OCI-LY7 (cell line): ENCODE measurements around the gene KRT3.

Experiments
- EZH2phosphoT487 ChIP-seq: fragments of 200-600 bp; sonication (generic); IDR thresholded peaks from 2 replicates; pipeline ENCODE4 v1.6.1; 2018; ENCODE audit warnings: low read depth, borderline replicate concordance, mild to moderate bottlenecking, mixed run types, antibody characterized with exemption, low read length, moderate library complexity, mixed read lengths
- TF ChIP-seq, protein P1 (sequence below): fragments of 200-600 bp; sonication (generic); conservative IDR thresholded peaks from 2 replicates; pipeline ENCODE4 v1.5.1; 2014; ENCODE audit warnings: mild to moderate bottlenecking, antibody characterized with exemption, low read length, moderate library complexity, mixed read lengths

DNA sequence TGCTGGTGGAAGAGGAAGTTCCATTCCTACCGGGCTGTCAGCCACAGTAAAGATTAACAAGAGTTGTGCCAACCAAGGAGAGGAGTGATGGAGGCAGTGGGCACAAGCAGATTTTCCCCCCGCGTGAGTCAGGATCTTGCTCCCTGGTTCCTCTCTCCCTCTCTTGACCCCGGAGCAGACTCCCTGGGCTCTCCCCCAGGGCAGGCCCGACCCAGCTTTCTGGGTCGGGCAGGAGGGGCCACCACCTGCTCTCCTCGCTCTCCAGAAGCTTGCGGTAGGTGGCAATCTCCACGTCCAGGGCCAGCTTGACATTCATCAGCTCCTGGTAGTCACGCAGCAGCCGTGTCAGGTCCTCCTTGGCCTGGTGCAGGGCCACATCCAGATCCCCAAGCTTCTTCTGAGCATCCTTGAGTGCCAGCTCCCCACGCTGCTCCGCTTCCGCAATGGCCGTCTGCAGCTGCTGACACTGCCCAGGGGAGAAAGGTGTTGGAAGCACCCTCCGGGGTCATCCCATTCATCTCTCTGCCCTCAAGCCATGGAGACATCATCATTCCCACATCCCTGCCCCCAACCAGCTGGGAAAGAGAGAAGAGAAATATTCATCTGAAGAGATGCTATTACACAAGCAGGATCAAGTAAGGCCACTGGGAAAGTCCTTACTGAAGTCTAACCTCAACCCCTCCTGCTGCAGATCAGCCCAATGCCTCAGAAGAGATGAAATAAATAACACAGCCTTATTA is 27.0 kb upstream of the KRT3 start:
- TF ChIP-seq, protein P1, sequence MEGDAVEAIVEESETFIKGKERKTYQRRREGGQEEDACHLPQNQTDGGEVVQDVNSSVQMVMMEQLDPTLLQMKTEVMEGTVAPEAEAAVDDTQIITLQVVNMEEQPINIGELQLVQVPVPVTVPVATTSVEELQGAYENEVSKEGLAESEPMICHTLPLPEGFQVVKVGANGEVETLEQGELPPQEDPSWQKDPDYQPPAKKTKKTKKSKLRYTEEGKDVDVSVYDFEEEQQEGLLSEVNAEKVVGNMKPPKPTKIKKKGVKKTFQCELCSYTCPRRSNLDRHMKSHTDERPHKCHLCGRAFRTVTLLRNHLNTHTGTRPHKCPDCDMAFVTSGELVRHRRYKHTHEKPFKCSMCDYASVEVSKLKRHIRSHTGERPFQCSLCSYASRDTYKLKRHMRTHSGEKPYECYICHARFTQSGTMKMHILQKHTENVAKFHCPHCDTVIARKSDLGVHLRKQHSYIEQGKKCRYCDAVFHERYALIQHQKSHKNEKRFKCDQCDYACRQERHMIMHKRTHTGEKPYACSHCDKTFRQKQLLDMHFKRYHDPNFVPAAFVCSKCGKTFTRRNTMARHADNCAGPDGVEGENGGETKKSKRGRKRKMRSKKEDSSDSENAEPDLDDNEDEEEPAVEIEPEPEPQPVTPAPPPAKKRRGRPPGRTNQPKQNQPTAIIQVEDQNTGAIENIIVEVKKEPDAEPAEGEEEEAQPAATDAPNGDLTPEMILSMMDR, result no peak
- TF ChIP-seq EZH2phosphoT487, result no peak
